ENCODE data around the gene USP17L29.
"Not testable (repeated sequence)": the region's sequence is repeated elsewhere in the genome, so short reads cannot be mapped to it uniquely, and the experiment has no call there.

Gene USP17L29

GRCh38 chr4:9353338-9353737 is at the start of gene USP17L29:
Gene USP17L29 (plus strand): TSS chr4:9353638. CDS start chr4:9353638, 0 bp downstream.
- not testable (repeated sequence) for DNase-seq (ENCODE audit: low read depth in 2 of 2)

GRCh38 chr4:9324191-9324590 is 29.2 kb upstream of the USP17L29 start:
- DNase-seq (ENCODE audit: low read depth in 2 of 2) = not testable (repeated sequence)

GRCh38 chr4:9324865-9325264 is 28.6 kb upstream of the USP17L29 start, which contains the start of gene USP17L24:
Gene USP17L24 (plus strand): TSS chr4:9325165. CDS start chr4:9325165, 0 bp downstream.
- not testable (repeated sequence) for DNase-seq (ENCODE audit: low read depth in 2 of 2)

- DNase-seq (ENCODE audit: low read depth in 2 of 2) = not testable (repeated sequence)
These were observed 23.8 kb upstream of the USP17L29 start, which contains the start of gene USP17L25 for GRCh38 chr4:9329611-9330010. Gene USP17L25 (plus strand): TSS chr4:9329911. CDS start chr4:9329911, 0 bp downstream.

- DNase-seq (ENCODE audit: low read depth in 2 of 2) = not testable (repeated sequence)
These were observed 19.1 kb upstream of the USP17L29 start, which contains the start of gene USP17L26 for GRCh38 chr4:9334358-9334757. Gene USP17L26 (plus strand): TSS chr4:9334658. CDS start chr4:9334658, 0 bp downstream.

GRCh38 chr4:9339103-9339502 is 14.3 kb upstream of the USP17L29 start, which contains the start of gene USP17L5:
Gene USP17L5 (plus strand): TSS chr4:9339403. CDS start chr4:9339403, 0 bp downstream.
- DNase-seq (ENCODE audit: low read depth in 2 of 2) = not testable (repeated sequence)

- not testable (repeated sequence) for DNase-seq (ENCODE audit: low read depth in 2 of 2)
These were observed 9.6 kb upstream of the USP17L29 start, which contains the start of gene USP17L27 for GRCh38 chr4:9343848-9344247. Gene USP17L27 (plus strand): TSS chr4:9344148. CDS start chr4:9344148, 0 bp downstream.

GRCh38 chr4:9348593-9348992 is 4.8 kb upstream of the USP17L29 start, which contains the start of gene USP17L28:
Gene USP17L28 (plus strand): TSS chr4:9348893. CDS start chr4:9348893, 0 bp downstream.
- not testable (repeated sequence) for DNase-seq (ENCODE audit: low read depth in 2 of 2)

GRCh38 chr4:9350866-9351265 is 2.6 kb upstream of the USP17L29 start:
- not testable (repeated sequence) for DNase-seq (ENCODE audit: low read depth in 2 of 2)

- DNase-seq (ENCODE audit: low read depth in 2 of 2) = not testable (repeated sequence)
These were observed 9.4 kb downstream of the USP17L29 start, which contains the start of gene USP17L30 for GRCh38 chr4:9362829-9363228. Gene USP17L30 (plus strand): TSS chr4:9363129. CDS start chr4:9363129, 0 bp downstream.

GRCh38 chr4:9379881-9380280 is 26.4 kb downstream of the USP17L29 start:
- not testable (repeated sequence) for DNase-seq (ENCODE audit: low read depth in 2 of 2)

- peak in 1 of 2 donors; percentile 33 for DNase-seq (ENCODE audit: low read depth in 2 of 2)
These were observed 27.6 kb downstream of the USP17L29 start for GRCh38 chr4:9381012-9381534.

GRCh38 chr4:9384126-9384525 is 30.7 kb downstream of the USP17L29 start:
- DNase-seq (ENCODE audit: low read depth in 2 of 2) = no peak

GRCh38 chr4:9389001-9389400 is 35.6 kb downstream of the USP17L29 start:
- not testable (repeated sequence) for DNase-seq (ENCODE audit: low read depth in 2 of 2)

Data from stimulated activated CD8-positive, alpha-beta memory T cell treated with anti-CD3 and anti-CD28 coated beads, Interleukin-2, amount 100 ng/mL, for 1 hour (primary cell).